BJ (cell line): ENCODE results near the gene NOD2. TPM values are rescaled to one million over a fixed set of nuclear protein-coding genes. Genes with fewer than 3 reads are reported as not detected.

ENCODE experiments used
- CTCF ChIA-PET: fragments of 350-600 bp; formaldehyde crosslinking; extraction: SDS; loops from one replicate; lab custom pipeline; 2021; ENCODE audit warnings: antibody characterized with exemption, inconsistent platforms; lab: Yijun Ruan, JAX
- POLR2A ChIA-PET: fragments of 300-600 bp; sonication (Branson Sonifier 250); formaldehyde crosslinking; extraction: SDS; loops from one replicate; lab custom pipeline; 2021; ENCODE audit warnings: antibody characterized with exemption; lab: Charles Lee
- DNase-seq: peaks from one replicate; pipeline ENCODE4 v3.0.0-alpha.2; 2011; ENCODE audit warnings: low read depth
- H3K27me3 ChIP-seq: 2 replicates; pipeline ENCODE4 v1.6.0; 2011; ENCODE audit warnings: low read length; ENCODE audit not compliant: control insufficient read depth, insufficient read depth
- H3K36me3 ChIP-seq: 2 replicates; pipeline ENCODE4 v1.5.1; 2011; ENCODE audit warnings: low read length; ENCODE audit not compliant: control insufficient read depth, insufficient read depth
- H3K4me3 ChIP-seq: 2 replicates; pipeline ENCODE4 v1.5.1; 2011; ENCODE audit warnings: low read depth, mild to moderate bottlenecking, control low read depth, low read length
- polyA plus RNA-seq: library from polyadenylated mRNA; depleted of rRNA; stranded (reverse); fragments of >200 nt; gene quantifications from 2 replicates; pipeline ENCODE4 v1.2.3, GENCODE V29; 2011
- TF ChIP-seq, protein P1 (sequence below): IDR thresholded peaks from 2 replicates; pipeline ENCODE4 v1.5.1; 2011; ENCODE audit warnings: low read depth, mild to moderate bottlenecking, control low read depth, inconsistent platforms, low read length, moderate library complexity; ENCODE audit not compliant: insufficient read depth

The NOD2 gene
- polyA plus RNA-seq, 1 experiment = not detected

GRCh38 chr16:50655558-50656055 is 37.8 kb upstream of the NOD2 start:
- no peak for DNase-seq
- ChIA-PET POLR2A (no interaction called here), CTCF (interaction anchor here (2.9 kb wide), 1 partner anchor 10 kb away, joined by 12 read pairs; no protein-coding TSS in a partner anchor)
- Histone ChIP-seq H3K4me3 (no peak overlapping the region), H3K27me3 (peaks cover 3% of the 10 kb centered on the region; the same call in 1 of the 2 replicates), H3K36me3 (no peaks in the 10 kb centered on the region)
- TF ChIP-seq, protein P1, sequence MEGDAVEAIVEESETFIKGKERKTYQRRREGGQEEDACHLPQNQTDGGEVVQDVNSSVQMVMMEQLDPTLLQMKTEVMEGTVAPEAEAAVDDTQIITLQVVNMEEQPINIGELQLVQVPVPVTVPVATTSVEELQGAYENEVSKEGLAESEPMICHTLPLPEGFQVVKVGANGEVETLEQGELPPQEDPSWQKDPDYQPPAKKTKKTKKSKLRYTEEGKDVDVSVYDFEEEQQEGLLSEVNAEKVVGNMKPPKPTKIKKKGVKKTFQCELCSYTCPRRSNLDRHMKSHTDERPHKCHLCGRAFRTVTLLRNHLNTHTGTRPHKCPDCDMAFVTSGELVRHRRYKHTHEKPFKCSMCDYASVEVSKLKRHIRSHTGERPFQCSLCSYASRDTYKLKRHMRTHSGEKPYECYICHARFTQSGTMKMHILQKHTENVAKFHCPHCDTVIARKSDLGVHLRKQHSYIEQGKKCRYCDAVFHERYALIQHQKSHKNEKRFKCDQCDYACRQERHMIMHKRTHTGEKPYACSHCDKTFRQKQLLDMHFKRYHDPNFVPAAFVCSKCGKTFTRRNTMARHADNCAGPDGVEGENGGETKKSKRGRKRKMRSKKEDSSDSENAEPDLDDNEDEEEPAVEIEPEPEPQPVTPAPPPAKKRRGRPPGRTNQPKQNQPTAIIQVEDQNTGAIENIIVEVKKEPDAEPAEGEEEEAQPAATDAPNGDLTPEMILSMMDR = no peak

GRCh38 chr16:50657241-50657640 is 36.2 kb upstream of the NOD2 start:
- ChIA-PET POLR2A (no interaction called here), CTCF (interaction anchor here (0.7 to 2.9 kb wide), 2 partner anchors 8 to 383 kb away, joined by 3 to 12 read pairs; no protein-coding TSS in a partner anchor)
- no peaks in the 10 kb centered on the region for H3K36me3 ChIP-seq
- TF ChIP-seq, protein P1 = no peak
- no peak overlapping the region for H3K4me3 ChIP-seq
- no peak for DNase-seq
- peaks cover 3% of the 10 kb centered on the region; the same call in 1 of the 2 replicates for H3K27me3 ChIP-seq

- CTCF ChIA-PET = no interaction called here
- no peaks in the 10 kb centered on the region for H3K36me3 ChIP-seq
- no peak for DNase-seq
- no peaks in the 10 kb centered on the region for H3K27me3 ChIP-seq
- TF ChIP-seq, protein P1 = no peak
- H3K4me3 ChIP-seq = no peak overlapping the region
- POLR2A ChIA-PET = interaction anchor here (0.6 kb wide), 1 partner anchor 838 kb away, joined by 4 read pairs; no protein-coding TSS in a partner anchor
Measured at GRCh38 chr16:50659806-50660205, 33.6 kb upstream of the NOD2 start.

- Histone ChIP-seq H3K36me3 (no peaks in the 10 kb centered on the region), H3K27me3 (no peaks in the 10 kb centered on the region), H3K4me3 (no peak overlapping the region)
- CTCF ChIA-PET = interaction anchor here (0.9 to 8.7 kb wide), 6 partner anchors 10 to 336 kb away, joined by 3 to 105 read pairs (median 4); partner anchors contain the start of genes BRD7 and SNX20
- TF ChIP-seq, protein P1 = no peak
- no peak for DNase-seq
- POLR2A ChIA-PET = no interaction called here
Measured at GRCh38 chr16:50662306-50662940, 31.0 kb upstream of the NOD2 start.

DNA sequence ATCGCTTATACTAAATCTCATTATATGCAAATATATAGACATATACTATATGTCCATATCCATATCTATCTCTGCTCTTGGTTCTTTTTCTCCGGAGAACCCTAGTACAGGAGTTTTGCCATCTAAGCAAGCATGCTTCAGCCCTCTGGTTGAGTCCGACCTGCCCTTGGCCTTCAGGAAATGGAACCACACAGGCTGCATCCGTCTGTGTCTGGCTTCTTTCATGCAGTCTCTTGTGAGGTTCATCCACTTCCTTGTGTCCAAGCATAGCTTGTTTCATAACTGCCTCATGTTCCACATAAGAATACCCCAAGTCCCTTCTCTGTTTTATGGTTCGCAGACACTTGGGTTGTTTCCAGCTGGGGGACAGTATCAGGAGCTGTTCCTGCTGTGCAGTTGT is 29.1 kb upstream of the NOD2 start:
- ChIA-PET CTCF (interaction anchor here (0.7 to 8.7 kb wide), 17 partner anchors 8 to 596 kb away, joined by 3 to 105 read pairs (median 5); partner anchors contain the start of genes BRD7 and SNX20), POLR2A (no interaction called here)
- Histone ChIP-seq H3K4me3 (no peak overlapping the region), H3K36me3 (no peaks in the 10 kb centered on the region), H3K27me3 (no peaks in the 10 kb centered on the region)
- TF ChIP-seq, protein P1 = no peak
- no peak for DNase-seq
